IMR-90 (cell line): Measurements from ENCODE around the gene RPGRIP1L. TPM values are rescaled to one million over a fixed set of nuclear protein-coding genes. Genes with fewer than 3 reads are reported as not detected.

Source experiments
- ATAC-seq: fragments of 200-7000 bp; cut with Tn5 transposase; 2 replicates; pipeline ENCODE4 v1.9.1; 2020; ENCODE audit warnings: low read depth, mild to moderate bottlenecking, moderate library complexity
- BruUV-seq: library from RNA; stranded (reverse); fragments of 400-500 nt; replicated peaks from 2 replicates; lab custom pipeline; 2021; lab: Mats Ljungman, UMichigan
- CTCF ChIA-PET: fragments of 300-600 bp; formaldehyde crosslinking; extraction: SDS; loops from one replicate; lab custom pipeline; 2021; ENCODE audit warnings: antibody characterized with exemption; lab: Yijun Ruan, JAX
- POLR2A ChIA-PET: fragments of 300-600 bp; sonication (Branson Sonifier 250); formaldehyde crosslinking; loops from one replicate; lab custom pipeline; 2022; ENCODE audit warnings: antibody characterized with exemption; ENCODE audit not compliant: unreplicated experiment; lab: Charles Lee
- DNase-seq: peaks from one replicate; pipeline ENCODE4 v3.0.0; 2013
- H2AFZ ChIP-seq: replicated peaks from 2 replicates; pipeline ENCODE3; 2013; ENCODE audit warnings: low read length, mild to moderate bottlenecking; ENCODE audit not compliant: poor library complexity
- H2AK5ac ChIP-seq: 2 replicates; pipeline ENCODE4 v1.6.1; 2013; ENCODE audit warnings: low read depth, low read length, inconsistent platforms
- H2AK9ac ChIP-seq: replicated peaks from 2 replicates; pipeline ENCODE3; 2013; ENCODE audit warnings: mild to moderate bottlenecking, low read depth, low read length, moderate library complexity; ENCODE audit not compliant: poor library complexity
- H2BK120ac ChIP-seq: 2 replicates; pipeline ENCODE4 v1.6.1; 2013; ENCODE audit warnings: low read depth, low read length, inconsistent platforms
- H2BK15ac ChIP-seq: 3 replicates; pipeline ENCODE4 v1.6.1; 2013; ENCODE audit warnings: low read depth, low read length, inconsistent platforms
- H2BK20ac ChIP-seq: 2 replicates; pipeline ENCODE4 v1.6.1; 2013; ENCODE audit warnings: low read depth, mild to moderate bottlenecking, inconsistent platforms, low read length, moderate library complexity
- H2BK5ac ChIP-seq: 2 replicates; pipeline ENCODE4 v1.6.1; 2013; ENCODE audit warnings: mild to moderate bottlenecking, low read depth, low read length, inconsistent platforms; ENCODE audit not compliant: poor library complexity, severe bottlenecking
- H3K14ac ChIP-seq: replicated peaks from 2 replicates; pipeline ENCODE4 v1.6.1; 2013; ENCODE audit warnings: low read depth, low read length, inconsistent platforms
- H3K18ac ChIP-seq: 2 replicates; pipeline ENCODE4 v1.6.1; 2013; ENCODE audit warnings: low read depth, low read length, control low read depth
- H3K23ac ChIP-seq: 2 replicates; pipeline ENCODE4 v1.6.1; 2013; ENCODE audit warnings: low read depth, low read length, inconsistent platforms
- H3K27ac ChIP-seq: 2 replicates; pipeline ENCODE4 v1.5.1; 2013; ENCODE audit warnings: mild to moderate bottlenecking, control low read depth, low read length; ENCODE audit not compliant: insufficient read depth
- H3K27me3 ChIP-seq: 2 replicates; pipeline ENCODE4 v1.6.1; 2013; ENCODE audit warnings: low read length; ENCODE audit not compliant: control insufficient read depth, insufficient read depth
- H3K36me3 ChIP-seq: 2 replicates; pipeline ENCODE4 v1.6.1; 2013; ENCODE audit warnings: low read length, mixed read lengths; ENCODE audit not compliant: control insufficient read depth, insufficient read depth
- H3K4ac ChIP-seq: 2 replicates; pipeline ENCODE4 v1.6.1; 2013; ENCODE audit warnings: low read depth, low read length, inconsistent platforms
- H3K4me1 ChIP-seq: 2 replicates; pipeline ENCODE4 v1.6.1; 2013; ENCODE audit warnings: low read length, mixed read lengths; ENCODE audit not compliant: control insufficient read depth, insufficient read depth
- H3K4me2 ChIP-seq: 2 replicates; pipeline ENCODE4 v1.6.1; 2013; ENCODE audit warnings: low read depth, mild to moderate bottlenecking, control low read depth, low read length, moderate library complexity
- H3K4me3 ChIP-seq: 2 replicates; pipeline ENCODE4 v1.5.1; 2013; ENCODE audit warnings: low read depth, mild to moderate bottlenecking, control low read depth, low read length, moderate library complexity; ENCODE audit not compliant: insufficient read depth
- H3K56ac ChIP-seq: 2 replicates; pipeline ENCODE4 v1.6.1; 2013; ENCODE audit warnings: low read length, inconsistent platforms; ENCODE audit not compliant: insufficient read depth; ENCODE audit errors: extremely low read depth
- H3K79me1 ChIP-seq, 2 experiments: 2 replicates each; pipeline ENCODE4 v1.6.1; 2013; ENCODE audit warnings: low read length in 2 of 2, inconsistent platforms in 1 of 2, low read depth in 1 of 2
- H3K9ac ChIP-seq: 2 replicates; pipeline ENCODE4 v1.6.1; 2013; ENCODE audit warnings: low read depth, low read length, control low read depth
- H3K9me1 ChIP-seq: 2 replicates; pipeline ENCODE4 v1.6.1; 2013; ENCODE audit warnings: low read length, inconsistent platforms; ENCODE audit not compliant: insufficient read depth
- H3K9me3 ChIP-seq: 2 replicates; pipeline ENCODE4 v1.6.1; 2013; ENCODE audit warnings: low read length; ENCODE audit not compliant: control insufficient read depth, insufficient read depth
- H4K20me1 ChIP-seq: 2 replicates; pipeline ENCODE4 v1.6.1; 2013; ENCODE audit warnings: low read length, inconsistent platforms; ENCODE audit not compliant: insufficient read depth
- H4K5ac ChIP-seq: 2 replicates; pipeline ENCODE4 v1.6.1; 2013; ENCODE audit warnings: mild to moderate bottlenecking, low read depth, low read length, control low read depth
- H4K8ac ChIP-seq, 2 experiments: 2 replicates each; pipeline ENCODE4 v1.6.1; 2013; ENCODE audit warnings: low read depth in 2 of 2, low read length in 2 of 2, control low read depth in 1 of 2, inconsistent platforms in 1 of 2
- H4K91ac ChIP-seq: 2 replicates; pipeline ENCODE4 v1.6.1; 2013; ENCODE audit warnings: low read depth, low read length, inconsistent platforms; ENCODE audit not compliant: insufficient read depth
- BHLHE40 ChIP-seq: fragments of 150-350 bp; IDR thresholded peaks from 2 replicates; pipeline ENCODE4 v1.6.1; 2016; ENCODE audit warnings: mild to moderate bottlenecking, low read depth, low read length
- CEBPB ChIP-seq: IDR thresholded peaks from 2 replicates; pipeline ENCODE4 v1.6.1; 2012; ENCODE audit warnings: low read depth, low read length, improper control_type of control experiment
- FOS ChIP-seq: fragments of 150-350 bp; IDR thresholded peaks from 2 replicates; pipeline ENCODE4 v1.6.1; 2016; ENCODE audit warnings: low read depth, low read length
- MAFK ChIP-seq: IDR thresholded peaks from 2 replicates; pipeline ENCODE4 v1.6.1; 2012; ENCODE audit warnings: low read depth, low read length, improper control_type of control experiment
- MAZ ChIP-seq: IDR thresholded peaks from 2 replicates; pipeline ENCODE4 v1.6.1; 2012; ENCODE audit warnings: low read depth, mild to moderate bottlenecking, low read length, improper control_type of control experiment, moderate library complexity, borderline replicate concordance
- NFE2L2 ChIP-seq: fragments of 150-350 bp; IDR thresholded peaks from 2 replicates; pipeline ENCODE4 v1.6.1; 2016; ENCODE audit warnings: low read depth, mild to moderate bottlenecking, low read length
- RCOR1 ChIP-seq: IDR thresholded peaks from 2 replicates; pipeline ENCODE4 v1.6.1; 2012; ENCODE audit warnings: mild to moderate bottlenecking, low read length, improper control_type of control experiment; ENCODE audit not compliant: insufficient replicate concordance
- RFX5 ChIP-seq: IDR thresholded peaks from 2 replicates; pipeline ENCODE4 v1.8.0; 2012; ENCODE audit warnings: low read depth, mild to moderate bottlenecking, low read length, moderate library complexity
- USF2 ChIP-seq: fragments of 150-350 bp; IDR thresholded peaks from 2 replicates; pipeline ENCODE4 v1.6.1; 2017; ENCODE audit warnings: mild to moderate bottlenecking, antibody characterized with exemption, low read length, low read depth
- WGBS, 2 experiments: methylation state at CpG; one replicate each; pipeline versions ENCODE4 v1.1.5 to v1.1.7; 2013; ENCODE audit warnings: missing lambda C conversion rate in 2 of 2; ENCODE audit not compliant: insufficient read length in 1 of 2; ENCODE audit errors: extremely low coverage in 2 of 2; 5-methylcytosine and 5-hydroxymethylcytosine counted together
- dilution Hi-C: fragments of 300-500 bp; cut with HindIII; formaldehyde crosslinking; loops from one replicate; pipeline ENCODE4 v1.14.3; 2018; ENCODE audit warnings: low sequenced_read_pairs; ENCODE audit not compliant: unreplicated experiment
- in situ Hi-C: fragments of 300-500 bp; cut with MboI; formaldehyde crosslinking; loops from 3 replicates; pipeline ENCODE4 v1.14.3; 2019; ENCODE audit warnings: low sequenced_read_pairs, inconsistent platforms, mixed read lengths
- intact Hi-C: fragments of 100-400 bp; cut with micrococcal nuclease; formaldehyde crosslinking; loops from 2 replicates; pipeline ENCODE4 v1.10.0; 2022
- polyA plus RNA-seq, 3 experiments: library from polyadenylated mRNA; depleted of rRNA; stranded (reverse); fragments of >200 nt; gene quantifications; 2 replicates each; pipeline ENCODE4 v1.2.3, GENCODE V29; 2012; ENCODE audit warnings: low replicate concordance in 1 of 3
- total RNA-seq: library from RNA; depleted of rRNA; stranded (reverse); fragments of >200 nt; gene quantifications from 2 replicates; pipeline ENCODE4 v1.2.3, GENCODE V29; 2012

Gene RPGRIP1L
- total and polyA plus RNA-seq, 2 of the 4 experiments (the other 2 are of a cell fraction), result 7.3 to 10.4 TPM

- in situ Hi-C loops (no loop called here), intact Hi-C loops (no loop called here), dilution Hi-C loops (no loop called here)
- H2AK9ac ChIP-seq, result no peak overlapping the region
- H4K8ac ChIP-seq, result no peak overlapping the region
- H2BK120ac ChIP-seq, result no peak overlapping the region
- no peak overlapping the region for H3K56ac ChIP-seq
- H3K18ac ChIP-seq, result no peak overlapping the region
- no TSS peak for BruUV-seq
- no peak for DNase-seq
- H3K9me1 ChIP-seq, result peaks cover 3% of the 10 kb centered on the region; the same call in 1 of the 2 replicates
- POLR2A ChIA-PET, result no interaction called here
- CTCF ChIA-PET, result no interaction called here
- H3K4me2 ChIP-seq, result no peak overlapping the region
- no peaks in the 10 kb centered on the region for H3K4me1 ChIP-seq
- no peak for TF ChIP-seq RCOR1
- TF ChIP-seq RFX5, result no peak
- TF ChIP-seq BHLHE40, result no peak
- no peak for TF ChIP-seq MAZ
- no peak for TF ChIP-seq FOS
- TF ChIP-seq USF2, result no peak
- TF ChIP-seq CEBPB, result no peak
- TF ChIP-seq NFE2L2, result no peak
- no peak for TF ChIP-seq MAFK
- H2BK20ac ChIP-seq, result no peak overlapping the region
- no peak overlapping the region for H3K23ac ChIP-seq
- no peak overlapping the region for H3K14ac ChIP-seq
- no peak overlapping the region for H4K5ac ChIP-seq
- no peak overlapping the region for H3K9ac ChIP-seq
- no peaks in the 10 kb centered on the region for H3K27me3 ChIP-seq
- H3K27ac ChIP-seq, result no peak overlapping the region
- ATAC-seq, result no peak
- no peak overlapping the region for H3K4ac ChIP-seq
- no peak overlapping the region for H2BK5ac ChIP-seq
- H4K91ac ChIP-seq, result no peak overlapping the region
- no peak overlapping the region for H2AFZ ChIP-seq
- no peak overlapping the region for H2BK15ac ChIP-seq
- no peaks in the 10 kb centered on the region for H4K20me1 ChIP-seq
- no peaks in the 10 kb centered on the region for H3K9me3 ChIP-seq
- H3K36me3 ChIP-seq, result peaks cover 2% of the 10 kb centered on the region; the same call in 1 of the 2 replicates
- no peak overlapping the region for H2AK5ac ChIP-seq
- no peaks in the 10 kb centered on the region for H3K79me1 ChIP-seq
- WGBS, 2 experiments, result 94% methylated on average over 2 of the region's 4 CpGs; no CpG with 5 or more reads in 1 of the 2 experiments
- no peak overlapping the region for H3K4me3 ChIP-seq
Observed at GRCh38 chr16:53609536-53609935, 94.1 kb downstream of the RPGRIP1L start.
